ENCODE data around the gene IKZF4.
"Not testable (repeated sequence)": the region's sequence is repeated elsewhere in the genome, so short reads cannot be mapped to it uniquely, and the experiment has no call there.

IKZF4 gene

GRCh38 chr12:56038022-56038655 lies 17.3 kb downstream of the IKZF4 start:
- in situ Hi-C loops (cut with MboI; ENCODE audit: low sequenced_read_pairs), result no loop called here

GRCh38 chr12:56040151-56040550 lies 19.3 kb downstream of the IKZF4 start:
- in situ Hi-C loops (cut with MboI; ENCODE audit: low sequenced_read_pairs), result loop anchor here (10.0 kb wide), 1 partner anchor 305 kb away; no protein-coding TSS in a partner anchor

GRCh38 chr12:56040963-56041551 lies 20.2 kb downstream of the IKZF4 start:
- in situ Hi-C loops (cut with MboI; ENCODE audit: low sequenced_read_pairs), result loop anchor here (10.0 kb wide), 1 partner anchor 306 kb away; no protein-coding TSS in a partner anchor

- in situ Hi-C loops (cut with MboI; ENCODE audit: low sequenced_read_pairs), result loop anchor here (10.0 kb wide), 1 partner anchor 307 kb away; no protein-coding TSS in a partner anchor
Measured at GRCh38 chr12:56041552-56042429, 20.9 kb downstream of the IKZF4 start, which contains the start of gene RPS26. TSS of gene RPS26 (plus strand) at chr12:56041918. CDS start at chr12:56042167, 249 bp downstream.

GRCh38 chr12:56042430-56042813 lies 21.6 kb downstream of the IKZF4 start:
- in situ Hi-C loops (cut with MboI; ENCODE audit: low sequenced_read_pairs), result loop anchor here (10.0 kb wide), 1 partner anchor 308 kb away; no protein-coding TSS in a partner anchor

- in situ Hi-C loops (cut with MboI; ENCODE audit: low sequenced_read_pairs), result loop anchor here (10.0 kb wide), 1 partner anchor 308 kb away; no protein-coding TSS in a partner anchor
Measured at GRCh38 chr12:56042843-56043242, 22.0 kb downstream of the IKZF4 start.

GRCh38 chr12:56046027-56046780 lies 25.4 kb downstream of the IKZF4 start:
- in situ Hi-C loops (cut with MboI; ENCODE audit: low sequenced_read_pairs), result loop anchor here (10.0 kb wide), 1 partner anchor 311 kb away; no protein-coding TSS in a partner anchor

GRCh38 chr12:56053407-56053893 lies 32.6 kb downstream of the IKZF4 start:
- in situ Hi-C loops (cut with MboI; ENCODE audit: low sequenced_read_pairs), result no loop called here

- in situ Hi-C loops (cut with MboI; ENCODE audit: low sequenced_read_pairs), result not testable (repeated sequence)
Measured at GRCh38 chr12:56059964-56060363, 39.1 kb downstream of the IKZF4 start.

- in situ Hi-C loops (cut with MboI; ENCODE audit: low sequenced_read_pairs), result no loop called here
Measured at GRCh38 chr12:56061982-56062381, 41.1 kb downstream of the IKZF4 start.

GRCh38 chr12:56062996-56063395 lies 42.2 kb downstream of the IKZF4 start:
- in situ Hi-C loops (cut with MboI; ENCODE audit: low sequenced_read_pairs), result no loop called here

GRCh38 chr12:56071648-56072047 lies 50.8 kb downstream of the IKZF4 start:
- in situ Hi-C loops (cut with MboI; ENCODE audit: low sequenced_read_pairs), result no loop called here

- in situ Hi-C loops (cut with MboI; ENCODE audit: low sequenced_read_pairs), result no loop called here
Measured at GRCh38 chr12:56074396-56074795, 53.6 kb downstream of the IKZF4 start.

- in situ Hi-C loops (cut with MboI; ENCODE audit: low sequenced_read_pairs), result not testable (repeated sequence)
Measured at GRCh38 chr12:56077966-56078365, 57.1 kb downstream of the IKZF4 start.

GRCh38 chr12:56078427-56078826 lies 57.6 kb downstream of the IKZF4 start:
- in situ Hi-C loops (cut with MboI; ENCODE audit: low sequenced_read_pairs), result no loop called here

GRCh38 chr12:56078931-56079722 lies 58.3 kb downstream of the IKZF4 start:
- in situ Hi-C loops (cut with MboI; ENCODE audit: low sequenced_read_pairs), result no loop called here

- in situ Hi-C loops (cut with MboI; ENCODE audit: low sequenced_read_pairs), result no loop called here
Measured at GRCh38 chr12:56079723-56080555, 59.1 kb downstream of the IKZF4 start, which contains the start of gene ERBB3. TSS of gene ERBB3 (plus strand) at chr12:56080165. CDS start at chr12:56080301, 136 bp downstream.

- in situ Hi-C loops (cut with MboI; ENCODE audit: low sequenced_read_pairs), result no loop called here
Measured at GRCh38 chr12:56080556-56081138, 59.8 kb downstream of the IKZF4 start.
